Liver (tissue), 3 donors: ENCODE results near the gene ANKRD33.

Experiments
- GABPA ChIP-seq, 2 donors: IDR thresholded peaks in 1 of 2; conservative IDR thresholded peaks in 1 of 2; 2 replicates each; pipeline ENCODE4 v1.6.1; 2016; ENCODE audit warnings: antibody characterized with exemption in 2 of 2, mild to moderate bottlenecking in 1 of 2, moderate library complexity in 1 of 2
- JUND ChIP-seq, 2 donors: IDR thresholded peaks; 2 replicates each; pipeline ENCODE4 v1.6.1; 2016; ENCODE audit warnings: antibody characterized with exemption in 2 of 2
- NR2F2 ChIP-seq: IDR thresholded peaks from 2 replicates; pipeline ENCODE4 v1.6.1; 2016; ENCODE audit warnings: antibody characterized with exemption
- SP1 ChIP-seq: IDR thresholded peaks from 2 replicates; pipeline ENCODE4 v1.6.1; 2018; ENCODE audit warnings: antibody characterized with exemption, mild to moderate bottlenecking
- TAF1 ChIP-seq: conservative IDR thresholded peaks from 2 replicates; pipeline ENCODE4 v1.6.1; 2016; ENCODE audit warnings: antibody characterized with exemption, mild to moderate bottlenecking
- YY1 ChIP-seq: IDR thresholded peaks from 2 replicates; pipeline ENCODE4 v1.6.1; 2016; ENCODE audit warnings: antibody characterized with exemption, mild to moderate bottlenecking
- TF ChIP-seq, protein P1 (sequence below): fragments of 150-350 bp; IDR thresholded peaks from 2 replicates; pipeline ENCODE4 v1.5.1; 2017; ENCODE audit warnings: improper control_type of control experiment, low read depth, low read length; ENCODE audit not compliant: missing input control
- TF ChIP-seq, protein P2 (sequence below): IDR thresholded peaks from 2 replicates; pipeline ENCODE4 v1.6.1; 2016; ENCODE audit warnings: antibody characterized with exemption
- TF ChIP-seq, protein P3 (sequence below): IDR thresholded peaks from 2 replicates; pipeline ENCODE4 v1.6.1; 2016; ENCODE audit warnings: antibody characterized with exemption
- TF ChIP-seq, protein P4 (sequence below): IDR thresholded peaks from 2 replicates; pipeline ENCODE4 v1.6.1; 2016; ENCODE audit warnings: antibody characterized with exemption
- donor health status: healthy.
- donor health status: healthy.

DNA sequence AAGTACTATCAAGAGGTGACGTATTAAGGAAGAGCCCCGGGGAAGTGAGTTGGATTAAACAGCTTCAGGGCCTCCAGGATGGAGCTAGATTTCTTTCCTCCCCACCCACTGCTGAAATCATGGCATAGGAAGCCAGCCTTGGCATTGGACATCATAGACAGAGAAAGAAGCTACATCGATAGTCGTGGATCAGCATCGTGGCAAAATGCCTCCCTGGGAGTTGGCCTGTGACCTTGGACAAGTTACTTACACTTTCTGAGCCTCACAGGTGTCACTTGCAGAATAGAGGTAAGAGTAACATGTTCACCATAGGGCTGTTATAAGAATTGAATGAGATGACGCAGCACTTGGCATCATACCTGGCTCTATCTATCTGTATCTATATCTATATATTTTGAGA is 5.9 kb downstream of the ANKRD33 start:
- TF ChIP-seq, protein P1, sequence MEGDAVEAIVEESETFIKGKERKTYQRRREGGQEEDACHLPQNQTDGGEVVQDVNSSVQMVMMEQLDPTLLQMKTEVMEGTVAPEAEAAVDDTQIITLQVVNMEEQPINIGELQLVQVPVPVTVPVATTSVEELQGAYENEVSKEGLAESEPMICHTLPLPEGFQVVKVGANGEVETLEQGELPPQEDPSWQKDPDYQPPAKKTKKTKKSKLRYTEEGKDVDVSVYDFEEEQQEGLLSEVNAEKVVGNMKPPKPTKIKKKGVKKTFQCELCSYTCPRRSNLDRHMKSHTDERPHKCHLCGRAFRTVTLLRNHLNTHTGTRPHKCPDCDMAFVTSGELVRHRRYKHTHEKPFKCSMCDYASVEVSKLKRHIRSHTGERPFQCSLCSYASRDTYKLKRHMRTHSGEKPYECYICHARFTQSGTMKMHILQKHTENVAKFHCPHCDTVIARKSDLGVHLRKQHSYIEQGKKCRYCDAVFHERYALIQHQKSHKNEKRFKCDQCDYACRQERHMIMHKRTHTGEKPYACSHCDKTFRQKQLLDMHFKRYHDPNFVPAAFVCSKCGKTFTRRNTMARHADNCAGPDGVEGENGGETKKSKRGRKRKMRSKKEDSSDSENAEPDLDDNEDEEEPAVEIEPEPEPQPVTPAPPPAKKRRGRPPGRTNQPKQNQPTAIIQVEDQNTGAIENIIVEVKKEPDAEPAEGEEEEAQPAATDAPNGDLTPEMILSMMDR, result no peak
- TF ChIP-seq GABPA (IDR thresholded peaks at IDR 0.05 in 1 of 2, conservative IDR thresholded peaks at IDR 0.05 in 1 of 2) (no peak), NR2F2 (no peak), SP1 (no peak), TAF1 (no peak), JUND (IDR thresholded peaks at IDR 0.05) (no peak), YY1 (no peak)
- TF ChIP-seq, protein P2, sequence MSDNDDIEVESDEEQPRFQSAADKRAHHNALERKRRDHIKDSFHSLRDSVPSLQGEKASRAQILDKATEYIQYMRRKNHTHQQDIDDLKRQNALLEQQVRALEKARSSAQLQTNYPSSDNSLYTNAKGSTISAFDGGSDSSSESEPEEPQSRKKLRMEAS, result no peak
- TF ChIP-seq, protein P3, sequence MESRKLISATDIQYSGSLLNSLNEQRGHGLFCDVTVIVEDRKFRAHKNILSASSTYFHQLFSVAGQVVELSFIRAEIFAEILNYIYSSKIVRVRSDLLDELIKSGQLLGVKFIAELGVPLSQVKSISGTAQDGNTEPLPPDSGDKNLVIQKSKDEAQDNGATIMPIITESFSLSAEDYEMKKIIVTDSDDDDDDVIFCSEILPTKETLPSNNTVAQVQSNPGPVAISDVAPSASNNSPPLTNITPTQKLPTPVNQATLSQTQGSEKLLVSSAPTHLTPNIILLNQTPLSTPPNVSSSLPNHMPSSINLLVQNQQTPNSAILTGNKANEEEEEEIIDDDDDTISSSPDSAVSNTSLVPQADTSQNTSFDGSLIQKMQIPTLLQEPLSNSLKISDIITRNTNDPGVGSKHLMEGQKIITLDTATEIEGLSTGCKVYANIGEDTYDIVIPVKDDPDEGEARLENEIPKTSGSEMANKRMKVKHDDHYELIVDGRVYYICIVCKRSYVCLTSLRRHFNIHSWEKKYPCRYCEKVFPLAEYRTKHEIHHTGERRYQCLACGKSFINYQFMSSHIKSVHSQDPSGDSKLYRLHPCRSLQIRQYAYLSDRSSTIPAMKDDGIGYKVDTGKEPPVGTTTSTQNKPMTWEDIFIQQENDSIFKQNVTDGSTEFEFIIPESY, result no peak
- TF ChIP-seq, protein P4, sequence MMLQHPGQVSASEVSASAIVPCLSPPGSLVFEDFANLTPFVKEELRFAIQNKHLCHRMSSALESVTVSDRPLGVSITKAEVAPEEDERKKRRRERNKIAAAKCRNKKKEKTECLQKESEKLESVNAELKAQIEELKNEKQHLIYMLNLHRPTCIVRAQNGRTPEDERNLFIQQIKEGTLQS, result no peak
